Endodermal cell (in vitro differentiated cells): ENCODE results near the gene GOLGA1. TPM values are rescaled to one million over a fixed set of nuclear protein-coding genes. Genes with fewer than 3 reads are reported as not detected.
A peak's percentile ranks its signal among the peaks of the same experiment; 100 is the strongest.

Experiments
- DNase-seq: peaks from one replicate; pipeline ENCODE4 v3.0.0-alpha.2; 2017
- H3K27ac ChIP-seq: 2 replicates; pipeline ENCODE4 v1.5.1; 2013; ENCODE audit warnings: mild to moderate bottlenecking, low read depth, low read length, moderate library complexity
- H3K27me3 ChIP-seq: 2 replicates; pipeline ENCODE4 v1.6.1; 2013; ENCODE audit warnings: mild to moderate bottlenecking, low read length, moderate library complexity; ENCODE audit not compliant: insufficient read depth, control insufficient read depth, poor library complexity, severe bottlenecking
- H3K36me3 ChIP-seq: 2 replicates; pipeline ENCODE4 v1.7.0; 2013; ENCODE audit warnings: mild to moderate bottlenecking, low read length, moderate library complexity; ENCODE audit not compliant: control insufficient read depth, insufficient read depth
- H3K4me1 ChIP-seq: one replicate; pipeline ENCODE4 v1.7.0; 2013; ENCODE audit warnings: low read length; ENCODE audit not compliant: control insufficient read depth, insufficient read depth
- H3K4me3 ChIP-seq: 2 replicates; pipeline ENCODE4 v1.5.1; 2013; ENCODE audit warnings: mild to moderate bottlenecking, low read length, moderate library complexity
- H3K9ac ChIP-seq: 2 replicates; pipeline ENCODE4 v1.6.1; 2013; ENCODE audit warnings: mild to moderate bottlenecking, low read length, moderate library complexity; ENCODE audit not compliant: poor library complexity, severe bottlenecking; ENCODE audit errors: extremely low read depth
- H3K9me3 ChIP-seq: 2 replicates; pipeline ENCODE4 v1.6.1; 2013; ENCODE audit warnings: mild to moderate bottlenecking, low read length, moderate library complexity; ENCODE audit not compliant: control insufficient read depth
- H3K27ac Mint-ChIP-seq: 2 replicates; pipeline ENCODE4 v1.8.0; 2020; ENCODE audit warnings: mixed read lengths
- H3K27me3 Mint-ChIP-seq: 2 replicates; pipeline ENCODE4 v1.8.0; 2021; ENCODE audit warnings: mild to moderate bottlenecking, mixed read lengths; ENCODE audit not compliant: insufficient read depth
- H3K36me3 Mint-ChIP-seq: 2 replicates; pipeline ENCODE4 v1.8.0; 2020; ENCODE audit warnings: low read depth, mixed read lengths
- H3K4me1 Mint-ChIP-seq: 2 replicates; pipeline ENCODE4 v1.8.0; 2020; ENCODE audit warnings: mixed read lengths
- H3K4me3 Mint-ChIP-seq: 2 replicates; pipeline ENCODE4 v1.8.0; 2020; ENCODE audit warnings: mild to moderate bottlenecking, moderate library complexity, mixed read lengths
- H3K9me3 Mint-ChIP-seq: 2 replicates; pipeline ENCODE4 v1.8.0; 2020; ENCODE audit warnings: mild to moderate bottlenecking, mixed read lengths
- WGBS, 2 experiments: methylation state at CpG; one replicate each; pipeline versions ENCODE4 v1.1.5 to v1.1.7; 2013; ENCODE audit warnings: missing lambda C conversion rate in 2 of 2, mixed read lengths in 1 of 2; ENCODE audit not compliant: insufficient coverage in 1 of 2, insufficient read length in 1 of 2; 5-methylcytosine and 5-hydroxymethylcytosine counted together
- total RNA-seq, 2 donors: library from RNA; stranded (reverse); fragmentation: NEBNext Ultra II Directional in 1 of 2; extraction: Animal tissue kit (Norgen Biotek cat#: 25700) in 1 of 2; gene quantifications; 2 replicates in 1 of 2; 3 replicates in 1 of 2; pipeline ENCODE4 v1.2.1, GENCODE V29; 2021
- TF ChIP-seq, protein P1 (sequence below): fragments of 200-600 bp; sonication (generic); conservative IDR thresholded peaks from 2 replicates; pipeline ENCODE4 v1.5.0; 2021; ENCODE audit warnings: antibody characterized with exemption, mild to moderate bottlenecking

GOLGA1 gene
- total RNA-seq, 2 donors from 2014 or later = 8.8 to 13.2 TPM

DNA sequence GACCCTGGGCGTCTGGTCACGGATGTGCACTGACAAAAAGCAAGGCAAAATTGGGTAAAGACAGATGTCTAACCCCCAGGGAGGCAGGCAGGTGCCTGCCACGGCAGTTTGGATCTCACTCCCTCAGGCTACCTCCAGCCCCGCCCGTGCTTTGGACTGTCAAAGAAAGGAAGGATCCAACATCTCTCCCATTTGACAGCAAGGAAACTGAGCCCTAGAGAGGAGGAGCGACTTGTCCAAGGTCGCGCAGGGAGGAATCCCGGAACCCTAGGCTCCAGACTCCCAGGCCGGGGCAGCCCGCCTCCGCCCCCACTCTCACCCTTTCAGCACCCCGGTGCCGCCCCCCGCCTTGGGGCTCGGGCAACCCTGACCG is 376 bp downstream of the GOLGA1 start:
- H3K4me3 Mint-ChIP-seq = peak overlapping the region; percentile 83
- H3K9me3 Mint-ChIP-seq = no peaks in the 10 kb centered on the region
- H3K36me3 ChIP-seq = peaks cover 12% of the 10 kb centered on the region
- DNase-seq = no peak
- peak overlapping the region; percentile 88 for H3K9ac ChIP-seq
- H3K4me1 Mint-ChIP-seq = peaks cover 14% of the 10 kb centered on the region
- no peaks in the 10 kb centered on the region for H3K27me3 Mint-ChIP-seq
- 0 to 1% methylated on average over 1 to 17 of the region's 17 CpGs for WGBS, 2 experiments
- peak overlapping the region; percentile 89 for H3K27ac ChIP-seq
- no peaks in the 10 kb centered on the region for H3K9me3 ChIP-seq
- peak overlapping the region; percentile 86 for H3K4me3 ChIP-seq
- H3K27ac Mint-ChIP-seq = peak overlapping the region; percentile 90
- no peaks in the 10 kb centered on the region for H3K4me1 ChIP-seq
- H3K36me3 Mint-ChIP-seq = peaks cover 8% of the 10 kb centered on the region
- H3K27me3 ChIP-seq = no peaks in the 10 kb centered on the region
- TF ChIP-seq, protein P1, sequence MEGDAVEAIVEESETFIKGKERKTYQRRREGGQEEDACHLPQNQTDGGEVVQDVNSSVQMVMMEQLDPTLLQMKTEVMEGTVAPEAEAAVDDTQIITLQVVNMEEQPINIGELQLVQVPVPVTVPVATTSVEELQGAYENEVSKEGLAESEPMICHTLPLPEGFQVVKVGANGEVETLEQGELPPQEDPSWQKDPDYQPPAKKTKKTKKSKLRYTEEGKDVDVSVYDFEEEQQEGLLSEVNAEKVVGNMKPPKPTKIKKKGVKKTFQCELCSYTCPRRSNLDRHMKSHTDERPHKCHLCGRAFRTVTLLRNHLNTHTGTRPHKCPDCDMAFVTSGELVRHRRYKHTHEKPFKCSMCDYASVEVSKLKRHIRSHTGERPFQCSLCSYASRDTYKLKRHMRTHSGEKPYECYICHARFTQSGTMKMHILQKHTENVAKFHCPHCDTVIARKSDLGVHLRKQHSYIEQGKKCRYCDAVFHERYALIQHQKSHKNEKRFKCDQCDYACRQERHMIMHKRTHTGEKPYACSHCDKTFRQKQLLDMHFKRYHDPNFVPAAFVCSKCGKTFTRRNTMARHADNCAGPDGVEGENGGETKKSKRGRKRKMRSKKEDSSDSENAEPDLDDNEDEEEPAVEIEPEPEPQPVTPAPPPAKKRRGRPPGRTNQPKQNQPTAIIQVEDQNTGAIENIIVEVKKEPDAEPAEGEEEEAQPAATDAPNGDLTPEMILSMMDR = no peak

DNA sequence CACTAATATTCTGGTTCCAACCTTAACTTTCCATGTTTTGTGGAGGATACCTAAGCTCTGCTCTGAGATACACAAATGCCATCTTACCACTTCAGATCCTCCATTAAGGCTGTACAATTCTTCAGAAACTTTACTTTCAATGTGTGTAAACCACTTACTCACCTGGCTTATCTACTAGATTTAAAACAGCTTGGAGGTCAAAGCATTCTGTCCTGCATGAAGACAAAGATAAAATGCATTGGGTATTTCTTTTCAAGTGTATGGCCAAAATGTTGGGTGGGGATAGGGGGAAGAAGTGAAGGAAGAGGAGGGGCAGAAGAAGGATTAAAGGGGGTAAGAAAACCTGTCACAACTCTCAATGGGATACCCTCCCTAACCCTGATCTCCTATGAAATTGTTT is 939 bp downstream of the GOLGA1 start:
- no peak for DNase-seq
- Histone ChIP-seq H3K9me3 (no peaks in the 10 kb centered on the region), H3K27me3 (no peaks in the 10 kb centered on the region), H3K36me3 (peaks cover 12% of the 10 kb centered on the region), H3K4me1 (no peaks in the 10 kb centered on the region), H3K27ac (no peak overlapping the region), H3K9ac (peak overlapping the region; percentile 88), H3K4me3 (peak overlapping the region; percentile 86)
- peaks cover 14% of the 10 kb centered on the region for H3K4me1 Mint-ChIP-seq
- H3K27me3 Mint-ChIP-seq = no peaks in the 10 kb centered on the region
- H3K36me3 Mint-ChIP-seq = peaks cover 7% of the 10 kb centered on the region
- TF ChIP-seq, protein P1 = no peak
- no peaks in the 10 kb centered on the region for H3K9me3 Mint-ChIP-seq
- peak overlapping the region; percentile 83 for H3K4me3 Mint-ChIP-seq
- H3K27ac Mint-ChIP-seq = peak overlapping the region; percentile 90

DNA sequence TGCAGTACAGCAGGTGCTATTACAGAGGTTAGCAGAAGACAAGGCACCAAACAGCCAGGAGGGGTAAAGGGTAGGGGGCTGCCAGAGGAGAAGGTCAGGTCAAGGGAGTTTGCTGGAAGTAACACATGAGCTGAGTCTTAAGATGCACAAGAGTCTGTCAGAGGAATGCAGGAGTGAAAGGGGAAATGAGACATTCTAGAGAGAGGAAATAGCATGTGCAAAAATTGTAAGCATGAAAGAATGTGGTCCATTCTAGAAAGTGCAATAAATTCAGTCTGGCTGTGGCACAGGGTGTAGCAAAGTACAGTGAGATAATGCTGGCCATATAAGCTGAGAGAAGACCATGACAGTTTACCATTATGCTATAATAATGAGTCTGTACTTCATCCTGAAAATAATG is 6.6 kb downstream of the GOLGA1 start:
- TF ChIP-seq, protein P1 = no peak
- Histone ChIP-seq H3K9ac (no peak overlapping the region), H3K4me3 (no peak overlapping the region), H3K4me1 (no peaks in the 10 kb centered on the region), H3K36me3 (peaks cover 32% of the 10 kb centered on the region), H3K27ac (no peak overlapping the region), H3K27me3 (no peaks in the 10 kb centered on the region), H3K9me3 (no peaks in the 10 kb centered on the region)
- no peak for DNase-seq
- Mint-ChIP-seq H3K4me3 (no peak overlapping the region), H3K4me1 (no peaks in the 10 kb centered on the region), H3K27ac (no peak overlapping the region), H3K36me3 (peaks cover 7% of the 10 kb centered on the region), H3K27me3 (no peaks in the 10 kb centered on the region), H3K9me3 (no peaks in the 10 kb centered on the region)
